HG02981 (cell line): ENCODE results near the gene KCTD2.
"Not testable (repeated sequence)": the region's sequence is repeated elsewhere in the genome, so short reads cannot be mapped to it uniquely, and the experiment has no call there.

Experiments
- ATAC-seq: cut with Tn5 transposase; IDR thresholded peaks from one replicate; pipeline ENCODE4 v1.9.1; 2021; ENCODE audit warnings: mild to moderate bottlenecking, moderate library complexity; ENCODE audit not compliant: unreplicated experiment

Gene KCTD2

GRCh38 chr17:75019710-75020109 is 27.3 kb upstream of the KCTD2 start:
- no peak for ATAC-seq

DNA sequence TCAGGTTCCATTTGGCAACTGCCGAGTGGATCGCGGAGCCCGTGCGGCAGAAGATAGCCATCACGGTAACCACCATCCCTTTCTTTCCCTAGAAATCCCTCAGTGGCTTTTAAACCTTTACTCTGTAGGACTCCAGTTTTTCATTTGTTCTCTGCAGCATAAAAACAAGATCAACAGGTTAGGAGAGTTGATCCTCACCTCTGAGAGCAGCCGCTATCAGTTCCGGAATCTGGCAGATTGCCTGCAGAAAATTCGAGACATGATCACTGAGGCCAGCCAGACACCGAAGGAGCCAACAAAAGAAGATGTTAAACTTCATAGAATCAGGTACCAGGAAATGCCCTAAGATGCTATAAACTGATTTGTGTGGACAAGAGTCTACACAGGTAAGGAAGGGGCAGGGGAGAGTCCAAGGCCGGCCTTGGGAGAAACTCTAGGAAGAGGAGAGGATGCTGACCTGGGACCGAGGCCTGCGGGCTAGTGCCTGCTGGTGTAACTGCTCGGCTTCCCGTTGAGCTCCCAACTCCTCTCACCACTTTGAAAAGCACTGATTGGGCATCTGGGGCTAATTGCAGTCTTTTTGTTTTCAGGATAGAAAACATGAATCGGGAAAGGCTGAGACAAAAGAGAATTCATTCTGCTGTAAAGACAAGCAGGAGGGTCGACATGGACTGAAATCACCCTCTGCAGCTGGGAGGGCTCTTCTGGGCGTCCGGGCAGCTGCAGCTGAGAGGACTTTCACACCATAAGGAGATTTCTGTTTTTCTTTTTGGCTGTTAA is 26.5 kb upstream of the KCTD2 start:
- no peak for ATAC-seq

DNA sequence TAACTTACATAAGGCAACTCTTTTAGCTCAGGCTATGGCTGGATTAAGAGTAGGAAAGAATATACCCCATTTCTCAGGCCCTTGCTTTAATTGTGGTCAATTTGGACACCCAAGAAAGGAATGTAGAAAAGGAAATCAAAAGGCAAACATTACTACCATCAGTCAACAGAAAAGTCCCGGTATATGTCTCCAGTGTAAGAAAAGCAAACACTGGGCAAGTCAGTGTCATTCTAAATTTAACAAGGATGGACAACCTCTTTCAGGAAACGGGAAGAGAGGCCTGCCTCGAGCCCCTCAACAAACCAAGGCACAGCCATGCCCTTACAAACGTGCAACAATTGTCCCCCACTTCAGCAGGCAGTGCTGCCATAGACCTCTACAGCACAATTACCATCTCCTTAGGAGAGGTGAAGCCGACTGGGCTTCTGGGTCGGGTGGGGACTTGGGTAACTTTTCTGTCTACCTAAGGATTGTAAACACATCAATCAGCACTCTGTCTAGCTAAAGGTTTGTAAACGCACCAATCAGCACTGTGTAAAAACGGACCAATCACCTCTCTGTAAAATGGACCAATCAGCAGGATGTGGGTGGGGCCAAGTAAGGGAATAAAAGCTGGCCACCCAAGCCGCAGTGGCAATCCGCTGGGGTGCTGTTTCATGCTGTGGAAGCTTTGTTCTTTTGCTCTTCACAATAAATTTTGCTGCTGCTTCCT is 22.2 kb upstream of the KCTD2 start:
- ATAC-seq, result no peak

DNA sequence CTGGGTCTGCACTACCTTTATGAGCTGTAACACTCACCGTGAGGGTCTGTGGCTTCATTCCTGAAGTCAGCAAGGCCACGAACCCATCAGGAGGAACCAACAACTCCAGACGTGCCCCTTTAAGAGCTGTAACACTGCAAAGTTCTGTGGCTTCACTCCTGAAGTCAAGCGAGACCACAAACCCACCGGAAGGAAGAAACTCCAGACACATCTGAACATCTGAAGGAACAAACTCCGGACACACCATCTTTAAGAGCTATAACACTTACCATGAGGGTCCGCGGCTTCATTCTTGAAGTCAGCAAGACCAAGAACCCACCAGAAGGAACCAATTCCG is 21.7 kb upstream of the KCTD2 start:
- ATAC-seq, result not testable (repeated sequence)

DNA sequence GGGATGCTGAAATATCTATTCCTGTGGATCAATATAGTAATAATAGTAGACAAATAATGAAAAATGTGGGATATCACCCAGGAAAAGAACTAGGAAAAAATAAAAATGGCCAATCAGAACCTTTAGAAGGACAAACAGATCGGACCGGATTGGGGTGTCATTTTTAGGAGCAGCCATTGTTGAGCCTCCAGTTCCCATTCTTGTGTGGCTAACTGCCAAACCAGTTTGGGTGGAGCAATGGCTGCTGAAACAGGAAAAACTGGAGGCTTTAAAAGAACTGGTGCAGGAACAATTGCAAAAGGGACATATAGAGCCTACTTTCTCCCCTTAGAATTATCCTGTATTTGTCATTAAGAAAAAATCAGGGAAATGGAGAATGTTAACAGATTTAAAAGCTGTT is 20.4 kb upstream of the KCTD2 start:
- not testable (repeated sequence) for ATAC-seq

DNA sequence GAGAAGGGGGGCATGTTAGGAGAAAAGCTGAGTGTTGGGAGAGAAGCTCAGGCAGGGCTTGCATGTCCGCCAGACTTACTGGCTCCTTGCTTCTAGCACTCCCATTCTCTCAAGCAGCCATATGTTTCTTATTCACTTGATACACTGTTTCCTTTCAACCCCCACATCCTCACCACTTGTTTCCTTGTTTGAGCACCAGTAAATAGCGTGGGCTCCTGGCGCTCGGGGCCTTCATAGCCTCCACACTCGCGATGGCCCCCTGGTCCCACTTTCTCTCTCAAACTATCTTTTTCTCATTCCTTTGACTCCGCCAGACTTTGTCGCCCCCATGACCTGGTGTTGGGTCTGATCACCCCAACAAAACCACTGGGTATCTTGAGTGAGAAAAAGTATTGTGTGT is 16.9 kb upstream of the KCTD2 start:
- no peak for ATAC-seq

DNA sequence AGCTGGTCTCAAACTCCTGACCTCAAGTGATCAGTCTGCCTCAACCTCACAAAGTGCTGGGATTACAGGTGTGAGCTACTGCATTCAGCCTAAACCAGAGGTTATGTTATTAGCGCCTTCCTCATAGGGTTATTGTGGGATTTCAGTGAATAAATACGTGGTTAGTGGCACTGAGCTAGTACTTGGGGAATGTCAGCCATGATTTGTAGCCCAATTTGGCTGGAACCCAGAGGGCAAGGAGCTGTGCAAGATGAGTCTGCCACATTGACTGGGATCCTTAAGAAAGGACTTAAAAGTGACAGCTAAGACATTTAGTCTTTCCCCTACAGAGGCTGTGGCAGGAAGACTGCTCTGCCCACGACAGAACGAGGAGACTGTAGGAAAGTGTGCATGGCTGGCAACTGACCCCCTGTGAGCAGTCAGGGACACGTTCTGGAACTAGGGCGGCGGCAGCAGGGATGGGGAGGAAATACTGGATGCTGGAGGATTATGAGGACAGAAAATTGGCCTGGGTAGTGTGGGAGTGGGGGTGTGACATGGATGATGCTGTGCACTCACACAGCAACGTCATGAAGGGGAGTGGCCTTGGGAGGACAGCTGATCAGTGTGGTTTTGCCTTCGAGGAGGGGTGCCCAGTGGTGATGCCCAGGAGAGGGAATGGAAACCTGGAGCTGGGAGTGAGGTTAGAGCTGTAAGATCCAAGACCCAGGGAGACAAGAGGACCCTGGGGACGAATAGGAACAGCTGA is 14.9 kb upstream of the KCTD2 start:
- ATAC-seq, result no peak

- ATAC-seq, result no peak
Measured at GRCh38 chr17:75032720-75033280, 14.2 kb upstream of the KCTD2 start.

GRCh38 chr17:75033346-75034235 is 13.4 kb upstream of the KCTD2 start:
- ATAC-seq, result peak; percentile 29

- peak; percentile 50 for ATAC-seq
Measured at GRCh38 chr17:75034236-75034908, 12.7 kb upstream of the KCTD2 start.

DNA sequence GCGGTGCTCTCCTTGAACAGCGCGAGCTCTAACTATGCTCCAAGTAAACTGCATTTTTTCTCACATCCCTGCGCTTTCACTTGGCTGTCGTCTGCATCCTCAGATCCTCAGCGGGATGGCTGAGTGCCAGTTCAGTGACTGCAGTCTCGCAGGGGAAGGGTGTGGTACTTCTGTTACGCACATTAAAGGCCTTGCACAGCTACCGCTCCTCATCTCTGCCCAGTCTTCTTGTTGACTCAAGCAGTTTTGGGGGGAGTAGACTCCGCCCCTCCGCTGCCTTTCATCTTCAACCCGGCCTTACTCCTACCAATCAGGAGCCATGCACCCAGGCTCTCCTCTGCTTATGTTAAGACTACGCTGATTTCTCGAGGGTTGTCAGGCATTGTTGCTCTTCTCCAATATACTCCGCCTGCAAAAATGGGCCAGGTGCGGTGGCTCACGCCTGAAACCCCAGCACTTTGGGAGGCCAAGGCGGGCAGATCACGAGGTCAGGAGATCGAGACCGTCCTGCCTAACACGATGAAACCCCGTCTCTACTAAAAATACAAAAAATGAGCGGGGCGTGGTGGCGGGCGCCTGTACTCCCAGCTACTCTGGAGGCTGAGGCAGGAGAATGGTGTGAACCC is 10.3 kb upstream of the KCTD2 start:
- no peak for ATAC-seq

- ATAC-seq, result no peak
Measured at GRCh38 chr17:75039238-75039637, 7.8 kb upstream of the KCTD2 start.

- ATAC-seq, result no peak
Measured at GRCh38 chr17:75041656-75042280, 5.3 kb upstream of the KCTD2 start.

DNA sequence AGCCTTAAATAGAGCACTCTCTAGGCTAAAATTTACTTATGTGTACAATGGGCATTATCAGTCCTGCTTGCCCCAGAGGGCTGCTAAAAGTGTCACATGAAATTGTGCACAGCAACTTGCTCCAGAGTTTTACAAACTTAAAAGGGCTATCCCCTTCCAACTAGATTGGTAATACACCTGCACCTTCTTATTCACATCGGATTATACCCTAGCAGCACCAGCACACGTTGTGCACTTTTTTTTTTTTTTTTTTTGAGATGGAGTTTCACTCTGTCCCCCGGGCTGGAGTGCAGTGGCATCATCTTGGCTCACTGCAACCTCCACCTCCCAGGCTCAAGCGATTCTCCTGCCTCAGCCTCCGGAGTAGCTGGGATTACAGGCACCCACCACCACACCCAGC is 3.2 kb upstream of the KCTD2 start:
- ATAC-seq, result not testable (repeated sequence)

GRCh38 chr17:75044716-75045115 is 2.3 kb upstream of the KCTD2 start:
- ATAC-seq, result no peak

DNA sequence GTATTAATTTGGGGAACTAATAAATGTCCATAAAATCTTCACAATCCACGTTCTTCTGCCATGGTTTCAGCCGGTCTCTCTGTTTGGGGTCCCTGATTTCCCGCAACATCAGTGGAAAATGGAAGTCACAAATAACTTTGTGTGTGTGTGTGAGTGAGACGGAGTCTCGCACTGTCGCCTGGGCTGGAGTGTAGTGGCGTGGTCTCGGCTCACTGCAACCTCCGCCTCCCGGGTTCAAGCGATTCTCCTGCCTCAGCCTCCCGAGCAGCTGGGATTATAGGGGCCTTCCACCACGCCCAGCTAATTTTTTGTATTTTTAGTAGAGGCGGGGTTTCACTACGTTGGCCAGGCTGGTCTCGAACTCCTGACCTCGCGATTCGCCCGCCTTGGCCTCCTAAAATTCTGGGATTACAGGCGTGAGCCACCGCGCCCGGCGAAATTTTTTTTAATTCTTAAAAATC is 1.0 kb upstream of the KCTD2 start:
- not testable (repeated sequence) for ATAC-seq

GRCh38 chr17:75047398-75048098 is 523 bp downstream of the KCTD2 start:
- ATAC-seq, result peak; percentile 5

- ATAC-seq, result no peak
Measured at GRCh38 chr17:75048249-75048878, 1.3 kb downstream of the KCTD2 start.
